HepG2 (cell line): ENCODE results near the gene KMT2B. TPM values are rescaled to one million over a fixed set of nuclear protein-coding genes. Genes with fewer than 3 reads are reported as not detected.

Source experiments
- ATAC-seq: fragments of 200-7000 bp; cut with Tn5 transposase; 3 replicates; pipeline ENCODE4 v1.9.1; 2020; ENCODE audit warnings: mild to moderate bottlenecking, moderate library complexity
- BruUV-seq: library from RNA; stranded (reverse); fragments of 400-500 nt; replicated peaks from 2 replicates; lab custom pipeline; 2021; lab: Mats Ljungman, UMichigan
- CTCF ChIA-PET: fragments of 300-600 bp; formaldehyde crosslinking; extraction: SDS; loops from one replicate; lab custom pipeline; 2021; ENCODE audit warnings: low total read pairs, inconsistent platforms, low intra/inter-chr PET ratio; lab: Yijun Ruan, JAX
- POLR2A ChIA-PET: fragments of 350-600 bp; sonication (Branson Sonifier 250); formaldehyde crosslinking; loops from one replicate; lab custom pipeline; 2020; ENCODE audit warnings: antibody characterized with exemption, inconsistent platforms; lab: Yijun Ruan, JAX
- DNase-seq: peaks from one replicate; pipeline ENCODE4 v3.0.0-alpha.2; 2015; ENCODE audit warnings: low spot score
- FAIRE-seq: peaks from 3 replicates; lab custom pipeline; 2011; peaks lifted over from hg19 to GRCh38; lab: Jason Lieb, UNC
- H2AFZ ChIP-seq: one replicate; pipeline ENCODE4 v1.6.1; 2011; ENCODE audit warnings: low read length, inconsistent platforms
- H3K27ac ChIP-seq: fragments of 300-600 bp; 3 replicates; pipeline ENCODE4 v1.8.0; 2011; ENCODE audit warnings: mixed run types, mild to moderate bottlenecking, mixed read lengths, low read length, inconsistent platforms; ENCODE audit not compliant: insufficient read depth; ENCODE audit errors: extremely low read length
- H3K27me3 ChIP-seq, 2 experiments: fragments of 200-600 bp in 1 of 2; 2 replicates in 1 of 2; 3 replicates in 1 of 2; pipeline versions ENCODE4 v1.6.0 to v1.8.0; 2011; ENCODE audit warnings: low read length in 2 of 2, mild to moderate bottlenecking in 2 of 2, moderate library complexity in 2 of 2, inconsistent platforms in 1 of 2; ENCODE audit not compliant: insufficient read depth in 2 of 2, control insufficient read depth in 1 of 2
- H3K36me3 ChIP-seq, 2 experiments: fragments of 200-600 bp in 1 of 2; replicated peaks in 1 of 2; 2 replicates in 1 of 2; 3 replicates in 1 of 2; pipeline versions ENCODE4 v1.5.1 to v1.8.0; 2011; ENCODE audit warnings: low read length in 2 of 2, inconsistent platforms in 1 of 2; ENCODE audit not compliant: insufficient read depth in 2 of 2, control insufficient read depth in 1 of 2
- H3K4me1 ChIP-seq: 2 replicates; pipeline ENCODE4 v1.5.1; 2012; ENCODE audit warnings: low read length, inconsistent platforms; ENCODE audit not compliant: insufficient read depth
- H3K4me2 ChIP-seq: 2 replicates; pipeline ENCODE4 v1.6.0; 2011; ENCODE audit warnings: low read depth, low read length, inconsistent platforms
- H3K4me3 ChIP-seq, 3 experiments: fragments of 200-600 bp in 1 of 3; sonication (generic), shearing (Covaris generic) in 1 of 3; replicated peaks in 1 of 3; 2 replicates each; pipeline ENCODE4 v1.5.1; 2011 to 2016; ENCODE audit warnings: low read length in 3 of 3, inconsistent platforms in 2 of 3, low read depth in 2 of 3, mild to moderate bottlenecking in 2 of 3, control low read depth in 1 of 3, mixed read lengths in 1 of 3; ENCODE audit not compliant: insufficient read depth in 1 of 3
- H3K79me2 ChIP-seq: one replicate; pipeline ENCODE4 v1.6.1; 2011; ENCODE audit warnings: low read length, inconsistent platforms; ENCODE audit not compliant: insufficient read depth
- H3K9ac ChIP-seq: 2 replicates; pipeline ENCODE4 v1.6.0; 2011; ENCODE audit warnings: mild to moderate bottlenecking, low read depth, low read length, inconsistent platforms; ENCODE audit not compliant: insufficient read depth
- H3K9me3 ChIP-seq: 2 replicates; pipeline ENCODE4 v1.5.1; 2012; ENCODE audit warnings: mild to moderate bottlenecking, low read length
- H4K20me1 ChIP-seq: 2 replicates; pipeline ENCODE4 v1.6.0; 2011; ENCODE audit warnings: inconsistent platforms, mild to moderate bottlenecking, low read length, moderate library complexity; ENCODE audit not compliant: insufficient read depth
- ARID3A ChIP-seq: IDR thresholded peaks from 2 replicates; pipeline ENCODE4 v1.6.1; 2012; ENCODE audit warnings: low read depth, low read length, improper control_type of control experiment
- BORCS8-MEF2B ChIP-seq: sonication (generic); formaldehyde crosslinking; IDR thresholded peaks from 2 replicates; pipeline ENCODE4 v1.8.0; 2022; ENCODE audit warnings: mild to moderate bottlenecking, missing genetic modification reagents
- E2F2 ChIP-seq: sonication (generic); formaldehyde crosslinking; IDR thresholded peaks from 2 replicates; pipeline ENCODE4 v1.4.0; 2020; ENCODE audit warnings: missing genetic modification reagents, borderline replicate concordance
- GMEB1 ChIP-seq: sonication (generic); formaldehyde crosslinking; IDR thresholded peaks from 2 replicates; pipeline ENCODE4 v1.5.1; 2020; ENCODE audit warnings: missing genetic modification reagents, mild to moderate bottlenecking, borderline replicate concordance
- HNRNPLL ChIP-seq: fragments of 200-400 bp; formaldehyde crosslinking; IDR thresholded peaks from 2 replicates; pipeline ENCODE4 v1.6.1; 2017; ENCODE audit warnings: mild to moderate bottlenecking, low read depth, low read length; ENCODE audit not compliant: poor library complexity, severe bottlenecking
- KDM4B ChIP-seq: sonication (generic); formaldehyde crosslinking; IDR thresholded peaks from 2 replicates; pipeline ENCODE4 v1.4.0; 2020; ENCODE audit warnings: missing genetic modification reagents
- MXD3 ChIP-seq: IDR thresholded peaks from 2 replicates; pipeline ENCODE4 v1.6.1; 2016; ENCODE audit warnings: mild to moderate bottlenecking, missing biosample characterization, missing genetic modification reagents
- NR3C1 ChIP-seq: sonication (generic); formaldehyde crosslinking; IDR thresholded peaks from 2 replicates; pipeline ENCODE4 v1.4.0; 2020; ENCODE audit warnings: missing genetic modification reagents
- RFX3 ChIP-seq: IDR thresholded peaks from 2 replicates; pipeline ENCODE4 v1.6.1; 2016; ENCODE audit warnings: missing biosample characterization, missing genetic modification reagents
- TGIF2 ChIP-seq: IDR thresholded peaks from 2 replicates; pipeline ENCODE4 v1.6.1; 2016; ENCODE audit warnings: control low read depth, missing compliant biosample characterization
- ZFY ChIP-seq: sonication (generic); formaldehyde crosslinking; IDR thresholded peaks from 2 replicates; pipeline ENCODE4 v1.4.0; 2020; ENCODE audit warnings: missing genetic modification reagents
- ZNF3 ChIP-seq: IDR thresholded peaks from 2 replicates; pipeline ENCODE4 v1.7.0; 2017; ENCODE audit warnings: inconsistent platforms
- ZNF431 ChIP-seq: sonication (generic); formaldehyde crosslinking; IDR thresholded peaks from 2 replicates; pipeline ENCODE4 v1.9.0; 2022; ENCODE audit warnings: missing genetic modification reagents, low read depth, mild to moderate bottlenecking, borderline replicate concordance
- ZNF589 ChIP-seq: sonication (generic); formaldehyde crosslinking; conservative IDR thresholded peaks from 2 replicates; pipeline ENCODE4 v1.8.0; 2022; ENCODE audit warnings: mild to moderate bottlenecking, moderate library complexity, missing genetic modification reagents
- ZNF598 ChIP-seq: sonication (generic); formaldehyde crosslinking; IDR thresholded peaks from 2 replicates; pipeline ENCODE4 v1.5.1; 2020; ENCODE audit warnings: mild to moderate bottlenecking, missing genetic modification reagents, borderline replicate concordance
- ZSCAN31 ChIP-seq: sonication (generic); formaldehyde crosslinking; IDR thresholded peaks from 2 replicates; pipeline ENCODE4 v1.5.0; 2020; ENCODE audit warnings: low read depth, mild to moderate bottlenecking, missing genetic modification reagents
- WGBS: methylation state at CpG from one replicate; pipeline ENCODE4 v1.1.6; 2017; ENCODE audit warnings: low lambda C conversion rate; 5-methylcytosine and 5-hydroxymethylcytosine counted together
- in situ Hi-C: cut with HindIII; loops from 2 replicates; pipeline ENCODE4 v1.10.0; 2017; ENCODE audit warnings: low pct_unique_long_range_greater_than_20kb; ENCODE audit not compliant: extremely low pct_ligation_motif_present
- intact Hi-C: fragments of 100-400 bp; cut with micrococcal nuclease; formaldehyde crosslinking; loops from one replicate; pipeline ENCODE4 v1.10.0; 2022; ENCODE audit not compliant: unreplicated experiment
- polyA plus RNA-seq, 8 experiments: library from polyadenylated mRNA; depleted of rRNA in 3 of 8; stranded (reverse) in 7 of 8; unstranded in 1 of 8; fragments of >200 nt; fragmentation: Illumina TruSeq in 4 of 8; extraction: Trizol in 4 of 8; gene quantifications; 2 replicates each; pipeline versions ENCODE4 v1.2.1 to v1.2.3, GENCODE V29; 2011 to 2016; ENCODE audit warnings: low read depth in 4 of 8, missing spikeins in 1 of 8, mixed read lengths in 1 of 8; ENCODE audit not compliant: insufficient read depth in 1 of 8
- total RNA-seq, 5 experiments: library from RNA; depleted of rRNA; stranded (reverse); fragments of >200 nt; fragmentation: Illumina TruSeq; extraction: Trizol; gene quantifications; 2 replicates each; pipeline ENCODE4 v1.2.3, GENCODE V29; 2016; ENCODE audit warnings: low read depth in 1 of 5

Gene KMT2B
- total and polyA plus RNA-seq, 2 of the 13 experiments (the other 11 are each of a cell fraction or from before 2014, with no cell fraction given) = 6.2 to 16.9 TPM

GRCh38 chr19:35780717-35781116, 62.9 kb downstream of the KMT2B start:
- ChIA-PET POLR2A (no interaction called here), CTCF (no interaction called here)
- Histone ChIP-seq H3K27me3 (no peaks in the 10 kb centered on the region), H3K4me2 (no peak overlapping the region), H3K36me3 (peaks cover 0 to 2% of the 10 kb centered on the region in 2 experiments; a peak in 2 of 5 replicates), H3K4me3 (no peak overlapping the region), H3K4me1 (peaks cover 41% of the 10 kb centered on the region), H2AFZ (no peak overlapping the region), H3K9ac (no peak overlapping the region), H3K79me2 (no peaks in the 10 kb centered on the region), H4K20me1 (no peaks in the 10 kb centered on the region), H3K27ac (no peak overlapping the region), H3K9me3 (no peaks in the 10 kb centered on the region)
- in situ Hi-C loops (no loop called here), intact Hi-C loops (no loop called here)
- FAIRE-seq = no peak
- DNase-seq = no peak
- ATAC-seq = no peak
- WGBS = 98% methylated on average over 11 of the region's 20 CpGs
- BruUV-seq = no TSS peak
- TF ChIP-seq GMEB1 (no peak), RFX3 (CRISPR knock-in tag) (no peak), ZNF589 (CRISPR knock-in tag) (no peak), NR3C1 (CRISPR knock-in tag) (no peak), MXD3 (CRISPR knock-in tag) (no peak), ZSCAN31 (CRISPR knock-in tag) (no peak), ZNF3 (CRISPR knock-in tag) (no peak), ZNF598 (CRISPR knock-in tag) (no peak), KDM4B (CRISPR knock-in tag) (no peak), TGIF2 (CRISPR knock-in tag) (no peak), HNRNPLL (no peak), ZNF431 (no peak), ZFY (CRISPR knock-in tag) (no peak), ARID3A (no peak), E2F2 (CRISPR knock-in tag) (no peak), BORCS8-MEF2B (CRISPR knock-in tag) (no peak)
